ENCODE measurements around the gene SLC39A11.

The SLC39A11 gene

GRCh38 chr17:72635034-72635635 is 457.4 kb downstream of the SLC39A11 start:
- no peak for DNase-seq

DNA sequence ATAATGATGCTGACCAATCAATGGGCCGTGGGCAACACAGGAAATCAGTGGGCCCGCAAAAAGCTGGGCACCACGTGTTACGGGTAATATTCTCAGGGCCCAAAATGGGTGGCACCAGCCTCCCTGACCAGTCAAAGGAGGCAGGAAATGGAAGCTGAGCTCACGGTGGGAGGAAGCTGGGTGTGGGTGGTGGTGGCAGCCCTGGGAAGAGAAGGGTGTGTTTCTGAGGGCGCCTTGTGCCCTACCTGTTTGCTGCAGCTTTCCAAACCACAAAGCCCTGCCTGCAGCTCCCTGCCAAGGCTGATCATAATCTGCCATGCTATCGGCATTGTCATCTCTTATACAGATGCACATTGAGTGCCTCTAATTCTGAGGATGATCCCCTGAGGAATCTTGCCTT is 457.9 kb downstream of the SLC39A11 start:
- no peak for DNase-seq

DNA sequence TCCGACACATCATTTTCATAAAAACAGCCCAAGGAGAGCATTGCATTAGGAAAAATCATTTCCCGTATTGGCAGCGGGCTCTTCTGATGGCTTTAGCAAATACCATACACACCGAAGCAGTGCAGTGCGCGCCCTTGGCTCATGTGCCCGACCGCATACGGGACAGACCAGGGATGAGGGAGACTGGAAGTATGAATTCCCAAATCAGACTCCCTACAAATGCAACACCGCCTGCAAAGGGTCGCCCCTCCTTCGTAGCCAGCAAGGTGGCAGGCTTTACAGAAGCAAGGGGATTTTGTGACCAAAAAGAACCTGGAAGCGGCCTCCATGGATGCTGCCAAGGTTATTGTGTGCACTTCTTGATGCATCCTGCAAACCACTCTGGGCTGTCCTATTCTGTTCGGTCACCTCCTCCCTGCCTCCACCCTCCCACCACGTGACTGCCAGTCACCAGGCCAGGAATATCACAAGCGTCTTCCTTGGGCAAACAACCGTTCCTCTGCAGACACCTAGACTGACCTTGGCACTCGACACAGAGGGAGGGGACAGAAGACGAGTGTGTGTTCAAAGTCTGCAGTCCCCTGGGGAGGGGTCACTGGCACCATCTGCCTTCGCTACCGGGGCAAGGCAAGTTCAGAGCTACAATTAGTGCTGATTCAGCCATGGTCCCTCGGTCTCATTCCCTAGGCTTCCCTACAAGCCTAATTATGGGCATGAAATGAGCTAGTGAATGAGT is 460.4 kb downstream of the SLC39A11 start:
- no peak for DNase-seq

GRCh38 chr17:72631568-72631948 is 460.9 kb downstream of the SLC39A11 start:
- DNase-seq: no peak

DNA sequence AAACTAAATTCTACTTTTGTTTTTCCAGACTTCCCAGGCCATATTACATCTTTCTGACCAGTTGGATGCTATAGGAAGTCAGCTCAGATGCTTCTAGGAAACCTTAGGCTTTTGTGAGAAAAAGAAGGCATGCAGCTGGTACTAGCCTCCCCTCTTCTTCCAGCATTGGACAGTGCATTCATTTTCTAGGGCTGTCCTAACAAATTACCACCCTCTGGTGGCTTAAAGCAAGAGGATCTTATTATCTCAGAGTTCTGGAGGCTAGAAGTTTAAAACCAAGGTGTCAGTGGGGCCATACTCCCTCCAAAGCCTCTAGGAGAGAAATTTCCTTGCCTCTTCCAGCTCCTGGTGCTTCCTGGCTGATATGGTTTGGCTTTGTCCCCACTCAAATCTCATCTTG is 467.8 kb downstream of the SLC39A11 start:
- DNase-seq: no peak

DNA sequence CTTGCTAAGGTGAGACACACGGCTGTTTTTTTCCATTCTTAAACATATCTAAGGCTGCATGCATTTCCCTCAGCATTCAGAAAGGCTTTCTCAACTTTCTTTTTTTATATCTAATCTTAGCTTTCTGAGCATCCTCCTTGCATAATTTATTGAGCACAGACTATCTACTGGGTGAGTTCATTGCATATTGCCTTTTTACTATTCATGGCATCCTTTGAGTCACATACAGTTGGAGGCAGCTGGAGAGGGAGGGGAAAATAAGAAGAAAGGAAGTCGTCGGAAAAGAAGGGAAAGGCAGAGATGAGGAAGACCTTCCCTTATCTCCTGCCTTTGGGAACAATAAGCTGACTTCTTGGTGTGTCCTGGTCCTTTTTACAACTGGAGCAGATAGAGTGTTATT is 468.3 kb downstream of the SLC39A11 start:
- no peak for DNase-seq

- no peak for DNase-seq
These were observed 469.6 kb downstream of the SLC39A11 start for GRCh38 chr17:72622661-72623433.

DNA sequence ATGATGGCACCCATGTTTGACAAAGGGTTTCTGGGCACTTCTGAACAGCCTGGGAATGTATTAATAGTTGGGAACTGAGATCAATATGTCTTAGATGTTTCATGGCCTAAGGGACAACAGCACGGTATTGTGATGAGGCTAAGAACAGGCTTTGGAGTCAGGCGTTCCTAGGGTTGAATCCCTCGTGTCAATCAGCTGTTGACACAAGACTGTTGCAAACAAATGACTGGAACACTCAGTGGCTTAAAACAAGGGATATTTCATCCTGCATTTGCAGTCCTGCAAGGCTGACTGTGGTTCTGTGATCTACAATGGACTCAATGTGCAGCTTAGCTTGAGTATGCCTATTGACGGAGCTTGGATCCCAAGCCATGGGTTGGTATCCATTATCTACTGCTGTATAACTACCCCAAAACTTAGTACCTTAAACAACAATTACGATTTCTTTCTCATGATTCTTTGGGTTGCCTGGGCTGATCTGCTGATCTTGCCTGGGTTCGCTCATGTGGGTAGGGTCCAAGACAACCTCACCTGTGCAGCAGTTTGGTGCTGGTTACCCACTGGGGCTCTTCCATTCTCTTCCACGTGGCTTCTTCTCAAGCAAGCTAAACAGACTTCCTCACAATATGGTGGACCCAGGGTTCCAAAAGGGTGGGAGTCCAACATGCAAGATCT is 472.4 kb downstream of the SLC39A11 start:
- DNase-seq: no peak

DNA sequence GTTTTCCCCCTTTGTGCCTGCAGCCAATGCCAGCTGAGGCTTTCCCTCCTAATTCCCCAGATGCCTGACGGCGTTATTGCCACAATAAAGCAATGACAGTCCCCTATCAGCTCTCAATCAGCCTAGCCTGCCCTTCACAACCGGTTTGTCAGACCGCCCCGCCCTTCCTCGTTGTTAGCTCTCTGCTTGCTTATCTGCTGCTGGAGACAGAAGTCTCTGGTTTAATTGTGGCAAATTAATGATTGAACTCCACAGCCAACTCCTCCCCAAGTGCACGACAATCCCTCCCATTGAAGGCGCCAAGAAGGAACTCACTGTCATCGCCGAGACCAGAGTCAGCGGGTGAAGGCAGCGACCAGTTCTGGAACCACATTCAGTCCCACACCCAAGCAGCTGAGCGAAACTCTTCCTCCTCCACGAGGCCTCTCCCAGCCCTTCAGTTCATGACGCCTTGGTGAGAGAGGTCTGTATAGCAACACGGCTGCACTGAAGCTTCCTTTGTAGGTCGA is 474.4 kb downstream of the SLC39A11 start:
- no peak for DNase-seq

DNA sequence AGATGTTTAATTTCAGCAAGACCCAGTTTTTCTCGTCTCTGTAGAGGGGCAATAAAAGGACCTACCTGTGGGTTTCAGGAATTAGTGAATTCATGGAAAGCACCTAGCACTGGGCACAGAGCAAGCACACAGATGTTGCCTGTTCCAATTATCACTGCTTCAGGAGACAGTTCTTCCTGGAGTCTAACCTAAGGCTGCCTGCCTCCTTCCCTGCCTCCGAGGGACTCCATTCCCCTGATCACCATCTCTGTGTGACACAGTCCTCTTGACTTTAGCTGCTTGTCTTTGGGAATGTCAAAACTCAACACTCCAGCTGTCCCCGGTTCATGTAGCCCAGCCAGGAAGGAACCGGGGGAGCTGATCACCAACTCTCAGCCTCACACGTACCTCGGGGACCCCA is 474.9 kb downstream of the SLC39A11 start:
- no peak for DNase-seq

- no peak for DNase-seq
These were observed 476.0 kb downstream of the SLC39A11 start for GRCh38 chr17:72616447-72616846.

DNA sequence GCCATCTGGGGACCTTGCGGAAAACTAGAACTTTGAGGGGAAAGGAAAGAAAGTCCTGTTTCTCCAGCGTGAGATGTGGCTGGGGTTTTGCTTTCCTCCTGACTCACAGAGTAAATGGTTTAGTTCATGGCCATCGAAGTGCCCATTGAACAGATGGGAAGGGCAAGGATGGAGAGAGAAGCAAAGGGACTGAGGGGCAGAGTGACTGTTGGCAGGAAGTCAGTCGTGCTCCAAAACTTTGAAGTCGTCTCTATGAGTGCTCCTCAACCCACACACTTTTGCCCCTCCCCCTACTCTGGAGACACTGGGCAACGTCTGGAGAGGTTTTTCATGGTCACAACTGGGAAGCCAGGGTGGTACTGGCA is 476.9 kb downstream of the SLC39A11 start:
- DNase-seq: no peak

- DNase-seq: no peak
These were observed 477.4 kb downstream of the SLC39A11 start for GRCh38 chr17:72614871-72615626.

DNA sequence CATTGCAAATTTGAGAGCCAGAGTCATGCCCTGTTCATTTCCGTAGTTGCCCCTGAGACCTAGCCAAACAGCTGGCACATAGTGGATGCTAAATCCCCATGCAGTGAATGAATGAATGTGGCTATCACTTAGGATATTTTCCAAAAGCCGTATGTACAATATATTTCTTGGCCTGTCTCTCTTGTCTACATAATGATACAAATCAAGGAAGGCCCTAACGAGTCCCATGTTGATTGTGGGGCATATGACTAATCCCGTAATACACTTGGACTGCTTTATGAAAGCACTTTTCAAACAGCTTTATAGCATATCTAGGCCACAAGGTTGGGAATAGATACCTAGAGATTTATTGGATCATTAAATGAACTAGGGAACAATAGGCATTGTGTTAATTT is 478.0 kb downstream of the SLC39A11 start:
- DNase-seq: no peak

GRCh38 chr17:72613806-72614292 is 478.6 kb downstream of the SLC39A11 start:
- no peak for DNase-seq

DNA sequence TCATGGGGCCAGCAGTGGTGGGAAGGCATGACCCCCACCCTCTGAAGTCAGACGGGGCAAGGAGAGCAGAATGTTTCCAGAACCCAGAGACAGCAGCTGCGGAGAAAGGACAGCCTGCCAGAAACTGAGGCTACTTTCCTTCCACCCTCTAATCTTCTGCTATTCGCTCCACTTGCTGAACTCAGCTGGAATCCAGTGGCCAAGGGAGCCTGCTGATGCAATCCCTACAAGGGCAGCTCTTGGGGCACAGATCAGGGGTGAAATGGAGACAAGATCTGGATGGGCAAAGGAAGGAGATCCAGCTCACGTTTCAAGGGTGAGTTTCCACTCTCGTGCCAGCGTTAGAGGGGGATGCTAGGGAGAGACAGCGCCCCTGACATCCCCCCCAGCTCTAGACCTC is 479.1 kb downstream of the SLC39A11 start:
- DNase-seq: no peak

DNA sequence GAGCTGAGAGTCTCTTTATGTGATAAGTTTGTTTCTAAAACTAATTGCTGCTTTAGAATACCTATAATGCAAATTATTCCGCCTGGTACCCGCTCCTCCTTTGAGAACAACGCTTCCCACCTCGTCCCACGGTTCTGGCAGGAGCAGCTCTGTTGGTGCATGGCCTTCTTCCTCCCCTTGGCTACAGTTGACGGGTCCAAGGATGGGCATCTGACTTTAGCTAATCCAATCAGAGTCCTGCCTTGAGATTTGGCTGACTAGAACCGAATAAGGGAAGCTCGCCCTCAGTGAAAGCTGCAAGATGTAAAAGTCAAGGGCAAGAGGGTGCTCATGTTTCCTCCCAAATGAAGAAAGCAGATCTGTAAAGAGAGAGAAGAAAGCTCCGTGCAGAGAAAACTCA is 481.3 kb downstream of the SLC39A11 start:
- no peak for DNase-seq

DNA sequence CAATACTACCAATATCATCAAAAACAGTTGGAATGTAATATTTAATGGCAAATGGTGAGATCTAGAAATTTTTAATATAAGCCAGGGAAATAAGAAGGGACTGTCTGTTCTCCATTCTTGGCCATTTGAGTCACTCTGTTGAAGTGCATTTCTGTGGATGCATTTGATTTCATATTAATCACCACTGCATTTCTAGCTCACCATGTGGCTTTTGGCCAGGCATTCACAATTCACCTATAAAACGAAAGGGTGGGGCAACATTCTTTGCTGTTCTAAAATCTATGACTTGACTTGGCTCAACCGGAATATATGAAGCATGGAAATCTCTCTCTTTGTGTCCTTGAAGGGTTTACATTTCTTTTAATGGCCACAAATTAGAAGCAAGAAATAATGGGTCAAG is 483.0 kb downstream of the SLC39A11 start:
- DNase-seq: no peak

- no peak for DNase-seq
These were observed 484.1 kb downstream of the SLC39A11 start for GRCh38 chr17:72608436-72608835.

DNA sequence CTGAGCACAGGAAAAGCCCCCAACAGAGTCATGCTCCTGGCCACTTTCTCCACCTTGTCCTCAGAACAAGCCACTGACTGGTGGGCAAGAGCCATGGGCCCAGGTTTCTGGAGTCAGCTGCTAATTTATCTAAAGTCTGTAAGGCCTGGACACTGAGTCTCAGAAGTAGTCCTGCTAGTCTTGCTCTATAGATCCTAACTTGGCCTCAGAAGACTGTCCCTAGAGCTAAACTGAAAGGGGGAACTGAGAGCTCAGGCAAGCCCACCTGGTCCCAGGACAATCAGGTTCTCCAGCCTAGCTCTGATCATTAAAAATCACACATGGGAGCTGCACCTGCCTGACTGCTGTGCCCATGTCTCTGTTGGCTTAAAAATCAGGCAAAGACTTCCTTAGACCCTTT is 485.8 kb downstream of the SLC39A11 start:
- DNase-seq: no peak

- DNase-seq: no peak
These were observed 486.9 kb downstream of the SLC39A11 start for GRCh38 chr17:72605543-72605942.

- no peak for DNase-seq
These were observed 488.0 kb downstream of the SLC39A11 start for GRCh38 chr17:72604518-72604917.
